Activated CD8-positive, alpha-beta memory T cell treated with anti-CD3 and anti-CD28 coated beads for 24 hours (primary cell): ENCODE results near the gene KCNK18.

Experiments
- DNase-seq: peaks from one replicate; pipeline ENCODE4 v3.0.0-alpha.2; 2020

KCNK18 gene

DNA sequence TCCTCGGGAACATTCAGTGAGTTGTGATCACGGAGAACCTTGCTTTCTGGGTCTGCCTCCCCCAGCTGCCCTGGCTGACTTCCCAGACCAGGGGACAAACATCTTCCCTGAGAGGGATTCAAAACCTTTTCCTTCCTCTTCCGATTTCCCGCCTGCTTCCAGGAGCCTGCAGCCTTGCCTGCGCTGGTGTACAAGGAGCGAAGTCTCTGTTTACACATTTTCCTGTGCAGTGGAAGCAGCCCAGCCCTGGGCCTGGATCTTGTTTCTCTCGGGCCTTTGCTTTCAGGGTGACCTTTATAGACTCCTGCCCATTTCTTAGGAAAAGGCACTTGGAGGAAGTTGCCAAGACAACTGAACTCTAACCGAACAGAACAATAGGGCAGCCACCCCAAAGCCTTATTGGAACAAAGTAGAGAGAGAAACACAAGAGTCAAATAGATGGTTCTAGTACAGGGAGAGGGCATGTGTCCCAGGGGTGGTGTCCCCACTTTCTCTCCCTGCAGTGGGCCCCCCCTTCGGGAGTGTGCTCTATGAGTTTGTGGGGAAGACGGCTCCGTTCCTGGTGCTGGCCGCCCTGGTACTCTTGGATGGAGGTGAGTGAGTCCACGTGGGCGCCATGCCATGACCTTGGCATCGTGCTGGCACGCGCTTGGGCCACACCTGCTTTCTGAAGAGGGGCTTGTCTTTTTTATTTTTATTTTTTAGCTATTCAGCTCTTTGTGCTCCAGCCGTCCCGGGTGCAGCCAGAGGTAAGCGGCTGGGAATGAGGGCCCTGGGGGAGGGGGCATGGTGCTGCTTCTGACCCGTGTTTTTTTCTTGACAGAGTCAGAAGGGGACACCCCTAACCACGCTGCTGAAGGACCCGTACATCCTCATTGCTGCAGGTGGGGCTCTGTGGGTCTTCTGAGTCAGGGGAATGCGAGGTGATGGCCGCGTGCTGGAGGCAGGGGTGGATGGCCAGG is 57.8 kb downstream of the KCNK18 start:
- peak; percentile 17 for DNase-seq

DNA sequence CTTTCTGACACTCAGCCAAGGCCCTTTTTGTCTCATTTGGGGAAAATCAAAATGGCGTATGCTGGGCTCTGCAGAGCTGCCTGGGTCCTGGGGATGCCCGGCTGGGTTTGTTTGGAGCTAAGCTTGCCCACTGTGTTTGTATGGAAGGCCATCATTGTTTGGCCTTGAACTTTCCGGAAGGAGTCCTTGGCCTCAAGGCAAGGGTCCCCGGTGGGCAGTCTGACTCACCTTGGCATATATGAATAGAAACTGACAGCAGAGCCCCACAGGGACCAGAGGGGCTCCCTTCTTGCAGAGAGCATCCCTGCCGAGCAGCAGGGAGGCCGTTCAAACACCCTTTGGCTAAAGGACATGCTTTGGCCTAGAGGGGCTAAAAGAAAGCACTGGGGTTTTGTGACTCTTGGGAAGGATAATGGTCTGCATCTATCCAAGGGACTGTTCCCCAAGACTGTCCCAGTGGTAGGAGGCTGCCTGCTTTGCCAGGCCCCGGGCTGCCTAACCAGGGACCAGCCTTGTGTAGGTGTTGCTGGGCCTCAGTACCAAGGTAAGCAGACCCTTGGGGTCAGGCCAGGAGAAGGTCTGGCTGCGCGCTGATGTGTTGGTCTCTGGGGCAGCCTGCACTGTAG is 58.7 kb downstream of the KCNK18 start:
- DNase-seq, result peak; percentile 15

DNA sequence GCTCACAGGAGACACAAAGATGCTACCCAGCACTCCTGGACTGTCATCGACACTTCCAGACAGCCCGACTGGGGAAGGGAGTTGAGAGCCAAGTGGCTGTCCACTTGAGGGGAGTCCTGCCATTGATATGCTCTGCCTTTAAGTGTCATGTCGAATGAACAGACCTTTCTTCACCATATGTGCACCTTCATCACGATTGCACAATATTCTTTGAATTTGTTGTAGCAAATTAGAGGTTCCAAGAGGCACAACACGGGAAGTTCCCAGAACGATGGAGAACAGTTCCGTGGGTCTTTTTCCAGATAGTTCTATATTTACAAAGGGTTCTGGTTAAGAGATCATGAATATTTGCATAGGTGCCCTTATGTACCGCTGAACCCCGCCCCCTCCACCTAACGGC is 59.6 kb downstream of the KCNK18 start:
- DNase-seq, result no peak

DNA sequence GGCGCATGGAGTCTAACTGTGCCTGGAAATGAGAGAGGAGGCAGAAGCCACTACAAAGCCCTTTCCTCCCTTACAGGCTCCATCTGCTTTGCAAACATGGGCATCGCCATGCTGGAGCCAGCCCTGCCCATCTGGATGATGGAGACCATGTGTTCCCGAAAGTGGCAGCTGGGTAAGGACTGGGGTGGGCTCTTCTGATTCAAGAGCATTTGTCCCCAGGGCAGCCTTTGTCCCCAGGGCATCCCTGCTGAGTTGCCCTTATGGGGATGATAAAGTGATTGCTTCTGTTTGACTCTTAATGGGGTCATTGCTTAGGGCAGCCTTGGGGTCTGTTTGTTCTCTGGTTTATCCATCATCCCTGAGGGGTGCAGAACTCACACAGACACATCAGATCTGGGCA is 60.4 kb downstream of the KCNK18 start:
- no peak for DNase-seq

DNA sequence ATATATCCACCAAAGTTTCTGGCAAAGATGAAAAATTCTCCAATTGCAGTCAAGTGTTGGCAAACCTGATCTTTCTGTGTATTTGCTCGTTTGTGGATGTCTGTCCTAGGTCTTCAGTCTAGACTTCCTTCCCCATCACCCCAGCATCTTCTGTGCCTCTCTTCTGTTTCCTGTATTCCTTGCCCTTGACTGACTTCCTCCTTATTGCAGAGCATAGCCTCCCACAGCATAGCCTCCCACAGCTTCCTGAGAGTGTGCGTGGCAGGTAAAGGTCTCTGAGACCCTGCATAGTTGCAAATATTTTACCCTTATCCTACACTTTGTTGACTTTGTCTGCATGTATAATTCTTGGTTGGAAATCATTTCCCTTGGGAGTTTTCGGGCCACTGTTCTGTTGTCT is 62.0 kb downstream of the KCNK18 start:
- DNase-seq, result no peak
